Measurements from ENCODE around the gene COPZ2. TPM values are rescaled to one million over a fixed set of nuclear protein-coding genes. Genes with fewer than 3 reads are reported as not detected.

The COPZ2 gene
- total and polyA plus RNA-seq, 9 of the 15 experiments (the other 6 are each of a cell fraction or from before 2014, with no cell fraction given), result 0.22 to 0.49 TPM; not detected in 7

DNA sequence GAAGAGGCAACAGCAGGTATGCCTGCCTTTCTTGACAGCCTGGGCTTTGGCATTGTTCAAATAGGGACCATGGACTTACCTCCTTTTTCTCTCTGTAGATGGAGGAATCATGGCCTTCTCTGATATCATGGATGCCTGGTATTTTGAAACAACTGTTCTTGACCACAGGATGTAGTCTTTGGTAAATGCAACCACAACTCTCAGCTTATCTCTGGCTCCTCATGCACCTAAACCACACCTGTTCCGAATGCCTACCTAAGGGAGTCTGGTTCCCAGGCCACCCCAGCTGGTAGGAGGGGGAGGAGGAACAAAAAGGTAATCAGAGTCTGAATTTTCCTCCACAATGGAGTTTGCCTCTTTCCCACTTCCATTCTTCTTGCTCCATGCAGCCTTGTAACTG is 47.9 kb downstream of the COPZ2 start:
- ChIA-PET CTCF (ENCODE audit: low intra/inter-chr PET ratio) (no interaction called here), POLR2A (interaction anchor here (0.6 to 1.2 kb wide), 6 partner anchors 9 to 94 kb away, joined by 3 read pairs; partner anchors contain the start of gene SP2)
- intact Hi-C loops (cut with micrococcal nuclease), result no loop called here
- Histone ChIP-seq H3K4me1 (replicated peaks in 1 of 2; ENCODE audit: control insufficient read depth in 2 of 2, insufficient read depth in 2 of 2, low read length in 2 of 2) (peaks cover 20 to 31% of the 10 kb centered on the region in 2 experiments), H3K9me3 (replicated peaks; ENCODE audit: control insufficient read depth, insufficient read depth, low read depth, low read length) (no peaks in the 10 kb centered on the region), H3K9me1 (ENCODE audit: control insufficient read depth, insufficient read depth, low read length) (no peaks in the 10 kb centered on the region), H3K9ac (ENCODE audit: insufficient read depth in 1 of 2, low read depth in 2 of 2, low read length in 2 of 2) (no peak overlapping the region), H3K27ac (ENCODE audit: extremely low read depth, low read depth, low read length) (no peak overlapping the region), H4K20me1 (replicated peaks; ENCODE audit: control insufficient read depth, insufficient read depth, low read length) (no peaks in the 10 kb centered on the region), H3K36me3 (ENCODE audit: control insufficient read depth, insufficient read depth, low read length) (no peaks in the 10 kb centered on the region), H2AFZ (ENCODE audit: low read depth, low read length) (no peak overlapping the region), H3K27me3 (ENCODE audit: control insufficient read depth in 2 of 2, insufficient read depth in 2 of 2, low read length in 2 of 2) (no peaks in the 10 kb centered on the region), H3K4me2 (ENCODE audit: insufficient read depth, low read length) (no peak overlapping the region), H3K79me2 (ENCODE audit: control insufficient read depth, insufficient read depth, low read length) (no peaks in the 10 kb centered on the region), H3K4me3 (no peak overlapping the region)
- WGBS (ENCODE audit: insufficient coverage, low coverage, missing lambda C conversion rate), result 9% methylated on average over 1 of the region's 1 CpG
- ATAC-seq, result no peak
- DNase-seq (ENCODE audit: extremely low read depth in 1 of 4, low spot score in 3 of 4), result no peak
- no TSS peak for BruUV-seq (replicated peaks)
- in situ Hi-C loops (cut with MboI), result no loop called here
- FAIRE-seq, result no peak
- TF ChIP-seq ZNF384 (IDR thresholded peaks at IDR 0.05; ENCODE audit: low read depth, low read length) (no peak), TEAD4 (IDR thresholded peaks at IDR 0.05; ENCODE audit: low read length) (peak; percentile 64), TEAD4 (CRISPR knock-in tag; IDR thresholded peaks at IDR 0.05; ENCODE audit: borderline replicate concordance) (no peak), SIX5 (IDR thresholded peaks at IDR 0.05; ENCODE audit: borderline replicate concordance in 1 of 2, insufficient read depth in 1 of 2, low read depth in 1 of 2, low read length in 2 of 2) (no peak), CBFA2T2 (conservative IDR thresholded peaks at IDR 0.05) (peak; percentile 39), MXI1 (IDR thresholded peaks at IDR 0.05; ENCODE audit: low read depth, low read length) (no peak), BACH1 (tag; IDR thresholded peaks at IDR 0.05) (no peak), KDM1A (IDR thresholded peaks at IDR 0.05) (0 out of 4 replicates have a peak, but pooled peaks have one; percentile 7 to 21), SMARCE1 (IDR thresholded peaks at IDR 0.05) (no peak), RCOR1 (IDR thresholded peaks at IDR 0.05; ENCODE audit: borderline replicate concordance in 1 of 2, low read depth in 2 of 2, low read length in 2 of 2) (peak in 1 of 2 experiments; percentile 49; a peak in 1 of 4 replicates)
- TF ChIP-seq, protein P1, sequence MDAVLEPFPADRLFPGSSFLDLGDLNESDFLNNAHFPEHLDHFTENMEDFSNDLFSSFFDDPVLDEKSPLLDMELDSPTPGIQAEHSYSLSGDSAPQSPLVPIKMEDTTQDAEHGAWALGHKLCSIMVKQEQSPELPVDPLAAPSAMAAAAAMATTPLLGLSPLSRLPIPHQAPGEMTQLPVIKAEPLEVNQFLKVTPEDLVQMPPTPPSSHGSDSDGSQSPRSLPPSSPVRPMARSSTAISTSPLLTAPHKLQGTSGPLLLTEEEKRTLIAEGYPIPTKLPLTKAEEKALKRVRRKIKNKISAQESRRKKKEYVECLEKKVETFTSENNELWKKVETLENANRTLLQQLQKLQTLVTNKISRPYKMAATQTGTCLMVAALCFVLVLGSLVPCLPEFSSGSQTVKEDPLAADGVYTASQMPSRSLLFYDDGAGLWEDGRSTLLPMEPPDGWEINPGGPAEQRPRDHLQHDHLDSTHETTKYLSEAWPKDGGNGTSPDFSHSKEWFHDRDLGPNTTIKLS (IDR thresholded peaks at IDR 0.05; ENCODE audit: borderline replicate concordance, low read depth), result no peak
- TF ChIP-seq, protein P2, sequence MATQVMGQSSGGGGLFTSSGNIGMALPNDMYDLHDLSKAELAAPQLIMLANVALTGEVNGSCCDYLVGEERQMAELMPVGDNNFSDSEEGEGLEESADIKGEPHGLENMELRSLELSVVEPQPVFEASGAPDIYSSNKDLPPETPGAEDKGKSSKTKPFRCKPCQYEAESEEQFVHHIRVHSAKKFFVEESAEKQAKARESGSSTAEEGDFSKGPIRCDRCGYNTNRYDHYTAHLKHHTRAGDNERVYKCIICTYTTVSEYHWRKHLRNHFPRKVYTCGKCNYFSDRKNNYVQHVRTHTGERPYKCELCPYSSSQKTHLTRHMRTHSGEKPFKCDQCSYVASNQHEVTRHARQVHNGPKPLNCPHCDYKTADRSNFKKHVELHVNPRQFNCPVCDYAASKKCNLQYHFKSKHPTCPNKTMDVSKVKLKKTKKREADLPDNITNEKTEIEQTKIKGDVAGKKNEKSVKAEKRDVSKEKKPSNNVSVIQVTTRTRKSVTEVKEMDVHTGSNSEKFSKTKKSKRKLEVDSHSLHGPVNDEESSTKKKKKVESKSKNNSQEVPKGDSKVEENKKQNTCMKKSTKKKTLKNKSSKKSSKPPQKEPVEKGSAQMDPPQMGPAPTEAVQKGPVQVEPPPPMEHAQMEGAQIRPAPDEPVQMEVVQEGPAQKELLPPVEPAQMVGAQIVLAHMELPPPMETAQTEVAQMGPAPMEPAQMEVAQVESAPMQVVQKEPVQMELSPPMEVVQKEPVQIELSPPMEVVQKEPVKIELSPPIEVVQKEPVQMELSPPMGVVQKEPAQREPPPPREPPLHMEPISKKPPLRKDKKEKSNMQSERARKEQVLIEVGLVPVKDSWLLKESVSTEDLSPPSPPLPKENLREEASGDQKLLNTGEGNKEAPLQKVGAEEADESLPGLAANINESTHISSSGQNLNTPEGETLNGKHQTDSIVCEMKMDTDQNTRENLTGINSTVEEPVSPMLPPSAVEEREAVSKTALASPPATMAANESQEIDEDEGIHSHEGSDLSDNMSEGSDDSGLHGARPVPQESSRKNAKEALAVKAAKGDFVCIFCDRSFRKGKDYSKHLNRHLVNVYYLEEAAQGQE (IDR thresholded peaks at IDR 0.05; ENCODE audit: borderline replicate concordance), result no peak
- TF ChIP-seq, protein P2 (CRISPR knock-in tag; IDR thresholded peaks at IDR 0.05; ENCODE audit: low read depth), result no peak

Measured in K562 (cell line).